Smooth muscle cell (in vitro differentiated cells): ENCODE data around the gene NABP2. TPM values are rescaled to one million over a fixed set of nuclear protein-coding genes. Genes with fewer than 3 reads are reported as not detected.

Experiments
- DNase-seq: peaks from one replicate; lab custom pipeline; 2025; ENCODE audit not compliant: unreplicated experiment; lab: John Stamatoyannopoulos, UW
- H2AFZ ChIP-seq: fragments of 200-600 bp; sonication (generic); 2 replicates; pipeline ENCODE4 v1.6.0; 2016; ENCODE audit warnings: antibody characterized with exemption, low read depth, mild to moderate bottlenecking
- H3F3A ChIP-seq: fragments of 200-600 bp; sonication (generic); 2 replicates; pipeline ENCODE4 v1.6.0; 2017; ENCODE audit warnings: antibody characterized with exemption, low read depth
- H3K27ac ChIP-seq: fragments of 200-600 bp; sonication (generic); 2 replicates; pipeline ENCODE4 v1.5.1; 2016; ENCODE audit warnings: low read depth, mild to moderate bottlenecking
- H3K27me3 ChIP-seq: fragments of 200-600 bp; sonication (generic); 2 replicates; pipeline ENCODE4 v1.6.1; 2016; ENCODE audit warnings: low read depth, mild to moderate bottlenecking
- H3K36me3 ChIP-seq: fragments of 200-600 bp; sonication (generic); 2 replicates; pipeline ENCODE4 v1.5.1; 2016; ENCODE audit warnings: low read depth
- H3K4me1 ChIP-seq: fragments of 200-600 bp; sonication (generic); 2 replicates; pipeline ENCODE4 v1.5.1; 2016; ENCODE audit warnings: low read depth
- H3K4me2 ChIP-seq: fragments of 200-600 bp; sonication (generic); 2 replicates; pipeline ENCODE4 v1.6.0; 2016; ENCODE audit warnings: mild to moderate bottlenecking
- H3K4me3 ChIP-seq: fragments of 200-600 bp; sonication (generic); 2 replicates; pipeline ENCODE4 v1.5.1; 2016; ENCODE audit warnings: mild to moderate bottlenecking
- H3K79me2 ChIP-seq: fragments of 200-600 bp; sonication (generic); 2 replicates; pipeline ENCODE4 v1.6.0; 2016; ENCODE audit warnings: low read depth, mild to moderate bottlenecking
- H3K9ac ChIP-seq: fragments of 200-600 bp; sonication (generic); 2 replicates; pipeline ENCODE4 v1.6.0; 2016; ENCODE audit warnings: low read depth
- H3K9me3 ChIP-seq: fragments of 200-600 bp; sonication (generic); replicated peaks from 2 replicates; pipeline ENCODE4 v1.5.1; 2016; ENCODE audit warnings: low read depth
- H4K20me1 ChIP-seq: fragments of 200-600 bp; sonication (generic); 2 replicates; pipeline ENCODE4 v1.6.0; 2016; ENCODE audit warnings: low read depth
- CTCF ChIP-seq: fragments of 200-600 bp; sonication (generic); IDR thresholded peaks from 2 replicates; pipeline ENCODE4 v1.5.1; 2017; ENCODE audit warnings: borderline replicate concordance, mild to moderate bottlenecking, antibody characterized with exemption; ENCODE audit not compliant: insufficient read depth, poor library complexity, severe bottlenecking
- WGBS: methylation state at CpG from one replicate; pipeline ENCODE4 v1.1.7; 2016; ENCODE audit warnings: low lambda C conversion rate; 5-methylcytosine and 5-hydroxymethylcytosine counted together
- polyA plus RNA-seq: library from polyadenylated mRNA; unstranded; fragments of >200 nt; fragmentation: Nextera tagmentation; extraction: Ambion mirVana; gene quantifications from 2 replicates; pipeline ENCODE4 v1.2.1, GENCODE V29; 2016
- total RNA-seq: library from RNA; depleted of rRNA; stranded (reverse); fragments of >200 nt; gene quantifications from 2 replicates; pipeline ENCODE4 v1.2.3, GENCODE V29; 2014

Gene NABP2
- total and polyA plus RNA-seq, 2 experiments from 2014 or later = 14.2 to 33.8 TPM

GRCh38 chr12:56216461-56216860 lies 7.7 kb upstream of the NABP2 start:
- 95% methylated on average over 3 of the region's 3 CpGs for WGBS
- peaks cover 11% of the 10 kb centered on the region for H4K20me1 ChIP-seq
- H3F3A ChIP-seq = peaks cover 9% of the 10 kb centered on the region
- peaks cover 51% of the 10 kb centered on the region for H3K79me2 ChIP-seq
- no peak overlapping the region for H3K27ac ChIP-seq
- H3K9me3 ChIP-seq = no peaks in the 10 kb centered on the region
- no peak overlapping the region for H3K9ac ChIP-seq
- peaks cover 12% of the 10 kb centered on the region for H3K36me3 ChIP-seq
- H2AFZ ChIP-seq = no peak overlapping the region
- H3K4me1 ChIP-seq = peaks cover 6% of the 10 kb centered on the region
- H3K4me3 ChIP-seq = no peak overlapping the region
- H3K27me3 ChIP-seq = no peaks in the 10 kb centered on the region
- no peak overlapping the region for H3K4me2 ChIP-seq
- DNase-seq = no peak
- no peak for TF ChIP-seq CTCF

GRCh38 chr12:56219840-56220239 lies 4.3 kb upstream of the NABP2 start:
- H3K4me3 ChIP-seq = no peak overlapping the region

GRCh38 chr12:56220611-56221231 lies 3.4 kb upstream of the NABP2 start:
- Histone ChIP-seq H3K27me3 (no peaks in the 10 kb centered on the region), H3K27ac (peak overlapping the region; percentile 98), H3K9me3 (no peaks in the 10 kb centered on the region), H3K9ac (peak overlapping the region; percentile 88), H3K79me2 (peaks cover 45% of the 10 kb centered on the region), H3K4me3 (peak overlapping the region; percentile 73), H3K4me2 (peak overlapping the region; percentile 87), H3K4me1 (peaks cover 18% of the 10 kb centered on the region), H3K36me3 (no peaks in the 10 kb centered on the region), H3F3A (peaks cover 15% of the 10 kb centered on the region), H4K20me1 (peaks cover 11% of the 10 kb centered on the region), H2AFZ (peak overlapping the region; percentile 20)
- TF ChIP-seq CTCF = no peak
- WGBS = 28% methylated on average over 10 of the region's 10 CpGs
- no peak for DNase-seq

More at GRCh38 chr12:56219840-56220239, 4.3 kb upstream of the NABP2 start:
- WGBS = 98% methylated on average over 9 of the region's 9 CpGs
- Histone ChIP-seq H3F3A (peaks cover 15% of the 10 kb centered on the region), H3K9ac (no peak overlapping the region), H3K9me3 (no peaks in the 10 kb centered on the region), H3K27me3 (no peaks in the 10 kb centered on the region), H3K79me2 (peaks cover 45% of the 10 kb centered on the region), H3K36me3 (no peaks in the 10 kb centered on the region), H3K4me2 (peak overlapping the region; percentile 87), H2AFZ (no peak overlapping the region), H3K4me1 (peaks cover 16% of the 10 kb centered on the region), H3K27ac (peak overlapping the region; percentile 98), H4K20me1 (peaks cover 11% of the 10 kb centered on the region)
- no peak for DNase-seq
- TF ChIP-seq CTCF = no peak
